HG02840 (cell line): ENCODE measurements around the gene MRPS16.

Experiments used
- ATAC-seq: cut with Tn5 transposase; IDR thresholded peaks from one replicate; pipeline ENCODE4 v1.9.1; 2021; ENCODE audit warnings: mild to moderate bottlenecking, moderate library complexity, moderate number of reproducible peaks; ENCODE audit not compliant: unreplicated experiment, low FRiP score

Gene MRPS16

GRCh38 chr10:73205081-73205480, 47.4 kb downstream of the MRPS16 start:
- no peak for ATAC-seq
